Keratinocyte (primary cell): Measurements from ENCODE around the gene NME9.

Experiments
- EZH2 ChIP-seq: IDR thresholded peaks from one replicate; pipeline ENCODE4 v1.6.1; 2012; ENCODE audit warnings: inconsistent platforms, mild to moderate bottlenecking, low read length, moderate library complexity
- TF ChIP-seq, protein P1 (sequence below), 3 experiments: IDR thresholded peaks in 1 of 3; conservative IDR thresholded peaks in 1 of 3; optimal IDR thresholded peaks in 1 of 3; 2 replicates in 2 of 3; 3 replicates in 1 of 3; pipeline versions ENCODE3 to v1.5.1; 2011; ENCODE audit warnings: low read length in 3 of 3, mild to moderate bottlenecking in 3 of 3, moderate library complexity in 2 of 3, control low read depth in 1 of 3, inconsistent platforms in 1 of 3; ENCODE audit not compliant: insufficient read depth in 2 of 3; ENCODE audit errors: extremely low read depth in 1 of 3

DNA sequence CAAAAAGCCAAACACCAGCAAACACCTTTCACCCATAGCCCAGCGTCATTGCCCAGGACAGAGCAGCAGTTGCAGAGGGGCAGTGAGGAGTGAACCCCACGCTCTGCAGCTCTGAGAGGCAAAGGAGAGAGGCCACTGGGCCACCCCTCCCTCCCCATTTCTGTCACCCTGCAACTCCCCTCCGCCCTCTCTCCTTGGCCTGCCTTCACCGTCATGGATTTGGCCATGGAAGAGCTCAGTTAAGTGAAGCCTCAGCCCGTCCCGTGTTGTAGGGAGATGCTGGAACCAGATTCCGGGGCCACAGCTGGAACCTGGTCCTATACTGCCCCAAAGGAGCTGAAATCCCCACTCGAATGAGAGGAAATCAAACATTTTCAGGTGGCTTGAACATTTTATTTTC lies 40.7 kb upstream of the NME9 start:
- TF ChIP-seq, protein P1, sequence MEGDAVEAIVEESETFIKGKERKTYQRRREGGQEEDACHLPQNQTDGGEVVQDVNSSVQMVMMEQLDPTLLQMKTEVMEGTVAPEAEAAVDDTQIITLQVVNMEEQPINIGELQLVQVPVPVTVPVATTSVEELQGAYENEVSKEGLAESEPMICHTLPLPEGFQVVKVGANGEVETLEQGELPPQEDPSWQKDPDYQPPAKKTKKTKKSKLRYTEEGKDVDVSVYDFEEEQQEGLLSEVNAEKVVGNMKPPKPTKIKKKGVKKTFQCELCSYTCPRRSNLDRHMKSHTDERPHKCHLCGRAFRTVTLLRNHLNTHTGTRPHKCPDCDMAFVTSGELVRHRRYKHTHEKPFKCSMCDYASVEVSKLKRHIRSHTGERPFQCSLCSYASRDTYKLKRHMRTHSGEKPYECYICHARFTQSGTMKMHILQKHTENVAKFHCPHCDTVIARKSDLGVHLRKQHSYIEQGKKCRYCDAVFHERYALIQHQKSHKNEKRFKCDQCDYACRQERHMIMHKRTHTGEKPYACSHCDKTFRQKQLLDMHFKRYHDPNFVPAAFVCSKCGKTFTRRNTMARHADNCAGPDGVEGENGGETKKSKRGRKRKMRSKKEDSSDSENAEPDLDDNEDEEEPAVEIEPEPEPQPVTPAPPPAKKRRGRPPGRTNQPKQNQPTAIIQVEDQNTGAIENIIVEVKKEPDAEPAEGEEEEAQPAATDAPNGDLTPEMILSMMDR (optimal IDR thresholded peaks at IDR 0.05 in 1 of 3, IDR thresholded peaks at IDR 0.05 in 1 of 3, conservative IDR thresholded peaks at IDR 0.05 in 1 of 3; ENCODE audit: extremely low read depth in 1 of 3, insufficient read depth in 2 of 3, low read length in 3 of 3) = no peak
- no peak for TF ChIP-seq EZH2
